Stomach (tissue), 4 donors: ENCODE data around the gene COX7A1.

Experiments used
- CTCF ChIP-seq, 7 experiments: fragments of 450-650 bp in 4 of 7; fragments of 200-600 bp in 3 of 7; sonication (generic) in 3 of 7; IDR thresholded peaks; one replicate each; pipeline ENCODE4 v1.5.1; 2016 to 2019; ENCODE audit warnings: antibody characterized with exemption in 7 of 7, control low read depth in 2 of 7, mild to moderate bottlenecking in 1 of 7
- EP300 ChIP-seq: sonication (generic); formaldehyde crosslinking; IDR thresholded peaks from one replicate; pipeline ENCODE4 v1.6.1; 2017; ENCODE audit warnings: antibody characterized with exemption
- POLR2A ChIP-seq, 4 donors: fragments of 450-650 bp; IDR thresholded peaks; one replicate each; pipeline ENCODE4 v1.6.1; 2016; ENCODE audit warnings: antibody characterized with exemption in 4 of 4, control low read depth in 2 of 4, mild to moderate bottlenecking in 1 of 4, moderate library complexity in 1 of 4

DNA sequence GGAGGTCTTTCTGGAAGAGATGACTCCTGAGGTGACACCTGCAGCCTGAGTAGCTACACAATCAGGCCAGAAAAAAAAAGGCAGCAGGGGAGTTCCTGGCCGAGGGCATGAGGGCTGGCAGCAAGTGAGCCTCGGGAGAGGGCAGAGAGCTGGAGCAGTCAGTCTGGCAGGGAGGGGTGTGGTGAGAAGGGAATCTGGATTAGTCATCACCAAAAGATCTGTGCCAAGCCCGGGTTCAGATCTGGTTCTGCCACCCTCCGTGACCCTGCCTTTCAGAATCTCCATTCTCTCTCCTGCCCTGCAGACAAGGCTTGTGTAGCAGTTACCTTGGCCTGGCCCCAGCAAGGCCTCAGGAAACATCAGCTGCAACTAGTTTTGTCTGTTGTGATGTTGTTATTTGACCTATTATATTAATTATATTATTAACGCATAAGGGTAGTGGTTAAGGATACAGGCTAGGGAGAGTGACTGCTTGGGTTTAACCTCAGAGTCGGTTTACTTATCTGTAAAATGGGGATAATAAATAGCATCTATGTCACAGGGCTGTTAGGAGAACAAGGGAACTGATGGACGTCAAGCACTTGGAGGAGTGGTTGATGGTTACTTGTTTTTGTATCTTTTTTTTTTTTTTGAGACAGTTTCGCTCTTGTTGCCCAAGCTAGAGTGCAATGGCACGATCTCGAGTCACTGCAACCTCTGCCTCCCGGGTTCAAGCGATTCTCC is 15.1 kb downstream of the COX7A1 start:
- TF ChIP-seq CTCF (IDR thresholded peaks at IDR 0.05) (no peak), EP300 (no peak), POLR2A (IDR thresholded peaks at IDR 0.05) (no peak)
